HG03565 (cell line): Measurements from ENCODE around the gene PPM1J.
A peak's percentile ranks its signal among the peaks of the same experiment; 100 is the strongest.

ENCODE experiments used
- ATAC-seq: cut with Tn5 transposase; IDR thresholded peaks from one replicate; pipeline ENCODE4 v1.9.1; 2021; ENCODE audit warnings: mild to moderate bottlenecking, moderate library complexity; ENCODE audit not compliant: unreplicated experiment

The PPM1J gene

DNA sequence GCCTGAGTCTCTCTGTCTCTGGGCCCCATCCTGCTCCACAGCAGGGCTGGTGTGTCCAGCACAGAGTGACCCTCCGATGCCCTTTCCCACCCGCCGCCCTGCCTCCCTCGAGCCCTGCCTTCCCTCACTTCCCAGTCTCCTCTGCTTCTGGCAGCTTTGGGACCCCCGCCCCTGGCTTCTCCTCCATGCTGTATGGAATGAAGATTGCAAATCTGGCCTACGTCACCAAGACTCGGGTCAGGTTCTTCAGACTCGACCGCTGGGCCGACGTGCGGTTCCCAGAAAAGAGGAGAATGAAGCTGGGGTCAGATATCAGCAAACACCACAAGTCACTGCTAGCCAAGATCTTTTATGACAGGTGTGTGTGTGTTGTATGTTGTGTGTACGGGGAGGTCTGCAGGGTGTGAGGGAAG is 26.3 kb downstream of the PPM1J start:
- ATAC-seq, result no peak

DNA sequence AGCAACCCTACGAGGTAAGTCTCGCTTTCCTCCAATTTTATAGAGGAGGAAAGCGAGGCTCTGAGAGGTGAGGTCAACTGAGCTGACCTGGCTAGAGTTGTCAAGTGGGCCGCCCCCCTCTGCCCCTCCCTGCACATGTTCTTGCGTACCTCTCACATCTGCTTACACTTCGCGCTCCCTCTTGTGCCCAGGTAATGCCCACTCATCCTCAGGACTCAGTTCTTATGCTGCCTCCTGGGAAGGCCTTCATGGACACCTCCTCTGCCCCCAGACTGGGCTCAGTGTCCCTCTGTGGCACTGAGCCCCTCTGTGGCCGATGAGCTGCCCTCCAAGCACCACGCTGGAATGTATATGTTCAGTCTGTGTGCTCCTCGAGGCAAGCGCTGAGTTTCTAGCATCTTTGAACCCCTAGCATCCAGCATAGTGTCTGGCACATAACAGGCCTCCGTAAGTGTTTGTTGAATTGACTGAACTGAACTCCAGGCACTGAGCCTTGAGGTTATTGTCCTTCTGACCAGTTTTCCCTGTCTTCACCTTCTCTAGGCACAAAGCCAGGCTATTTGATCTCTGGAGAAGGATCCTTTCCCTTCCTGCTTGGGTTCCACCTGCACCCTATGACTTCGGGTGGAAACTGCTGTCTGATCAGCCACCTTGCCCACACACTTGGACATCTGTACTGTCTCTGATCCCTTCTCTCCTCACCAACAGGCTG is 27.2 kb downstream of the PPM1J start:
- ATAC-seq, result no peak

DNA sequence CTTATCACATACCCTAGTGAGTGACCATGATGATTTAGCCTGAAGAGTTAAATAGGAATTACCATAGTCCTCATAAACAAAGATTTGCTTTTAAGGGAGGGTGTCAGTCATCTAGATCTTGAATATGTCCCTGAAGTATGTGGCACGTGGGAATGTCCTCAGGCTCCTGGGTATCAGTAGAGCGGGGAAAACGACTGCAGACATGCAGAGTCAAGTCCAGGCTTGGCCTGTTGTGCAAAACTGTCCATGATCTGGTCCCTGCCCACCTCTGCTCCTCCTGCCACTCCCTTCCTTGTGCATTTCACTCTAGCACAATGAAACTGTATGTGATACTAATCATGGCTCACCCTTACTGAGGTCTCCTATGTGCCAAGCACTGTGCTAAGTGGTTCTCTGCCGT is 27.8 kb downstream of the PPM1J start:
- no peak for ATAC-seq

DNA sequence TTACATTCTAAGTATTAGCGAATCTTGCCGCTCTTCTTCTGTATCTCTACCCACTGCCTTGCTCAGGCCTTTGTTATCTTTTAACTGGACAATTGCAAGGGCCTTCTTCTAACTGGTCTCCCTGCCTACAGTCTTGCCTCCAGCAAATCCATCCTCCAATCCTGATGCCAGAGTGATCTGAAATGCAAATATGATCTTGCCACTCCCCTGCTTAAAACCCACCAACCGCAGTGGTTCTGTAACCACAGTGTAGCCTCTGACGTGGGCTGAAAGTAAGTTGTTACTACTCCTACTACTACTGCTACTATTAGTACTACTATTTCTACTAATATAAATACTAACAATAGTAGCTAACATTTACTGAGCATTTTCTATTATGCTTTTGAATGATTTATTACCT is 28.3 kb downstream of the PPM1J start:
- ATAC-seq, result no peak

DNA sequence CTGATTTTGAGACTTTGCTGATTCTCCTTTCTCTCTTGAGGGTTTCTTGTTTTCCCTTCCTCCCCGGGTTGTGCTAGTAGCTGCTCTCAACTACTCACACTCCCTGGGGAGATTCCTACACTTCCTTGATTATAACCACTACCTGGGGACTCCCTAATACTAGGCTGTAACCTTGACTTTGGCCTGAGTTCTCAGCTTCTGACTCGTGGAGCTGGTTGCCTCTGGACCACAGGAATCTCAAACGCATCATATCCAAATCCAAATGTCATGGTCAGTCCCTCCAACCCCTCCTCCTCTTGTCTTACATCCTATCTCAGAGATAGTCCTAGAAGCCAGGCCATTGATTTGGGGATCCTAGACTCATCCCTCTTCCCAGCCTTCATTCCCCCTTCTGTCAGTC is 28.7 kb downstream of the PPM1J start:
- no peak for ATAC-seq

DNA sequence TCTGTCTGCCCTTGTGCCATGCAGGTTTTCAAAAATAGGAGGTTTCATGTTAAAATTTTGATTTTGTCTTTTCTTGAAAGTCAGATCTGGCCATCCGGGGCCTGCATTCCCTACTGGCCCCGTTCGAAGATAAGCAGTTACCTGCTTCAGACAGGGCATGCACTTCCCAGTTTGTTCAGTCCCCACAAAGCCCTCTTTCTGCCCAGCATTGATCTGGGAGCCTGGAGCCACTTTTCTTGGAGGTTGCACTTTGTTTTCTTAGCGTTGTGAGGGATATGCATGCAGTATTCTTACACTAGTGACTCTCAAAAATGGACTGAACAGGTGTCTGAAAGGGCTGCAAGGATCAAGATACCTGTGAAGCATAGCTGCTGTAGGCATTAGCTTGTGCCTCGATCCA is 29.2 kb downstream of the PPM1J start:
- no peak for ATAC-seq

DNA sequence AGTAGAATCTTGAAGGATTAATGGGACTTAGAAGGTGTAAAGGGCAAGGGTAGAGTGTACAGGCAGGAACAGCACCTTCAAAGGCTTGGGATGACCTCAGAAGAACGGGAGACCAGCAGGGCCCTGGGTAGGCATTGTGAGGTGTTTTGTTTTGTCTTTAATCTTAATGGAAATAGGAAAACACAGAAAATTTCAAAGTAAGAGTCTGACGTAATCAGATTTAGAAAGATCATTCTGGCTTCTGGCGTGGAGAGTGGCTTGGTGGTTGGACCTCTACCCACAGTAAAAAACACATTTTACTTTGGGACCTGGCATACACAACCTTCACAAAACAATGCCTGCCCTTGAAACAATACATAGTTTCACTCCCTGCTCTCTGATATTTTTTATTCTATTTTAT is 36.5 kb downstream of the PPM1J start:
- no peak for ATAC-seq

DNA sequence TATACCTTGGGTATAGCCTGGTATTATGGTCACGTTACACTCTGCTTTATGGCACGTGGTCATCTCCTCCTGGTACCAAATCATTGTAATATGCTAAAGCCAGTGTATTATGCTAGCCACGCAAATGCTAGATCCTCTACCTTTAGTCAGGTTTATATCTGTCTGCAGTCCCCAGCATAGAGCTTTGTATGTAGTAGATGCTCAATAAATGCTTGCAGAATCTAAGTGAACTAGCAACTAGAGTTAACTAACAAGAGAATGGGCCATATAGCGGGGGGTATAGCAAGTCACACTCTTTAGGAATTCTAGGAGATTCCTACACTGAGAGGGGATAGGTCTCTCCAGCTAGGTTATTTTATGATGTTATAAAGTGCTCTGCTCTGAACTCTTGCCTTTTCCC is 37.6 kb downstream of the PPM1J start:
- no peak for ATAC-seq

DNA sequence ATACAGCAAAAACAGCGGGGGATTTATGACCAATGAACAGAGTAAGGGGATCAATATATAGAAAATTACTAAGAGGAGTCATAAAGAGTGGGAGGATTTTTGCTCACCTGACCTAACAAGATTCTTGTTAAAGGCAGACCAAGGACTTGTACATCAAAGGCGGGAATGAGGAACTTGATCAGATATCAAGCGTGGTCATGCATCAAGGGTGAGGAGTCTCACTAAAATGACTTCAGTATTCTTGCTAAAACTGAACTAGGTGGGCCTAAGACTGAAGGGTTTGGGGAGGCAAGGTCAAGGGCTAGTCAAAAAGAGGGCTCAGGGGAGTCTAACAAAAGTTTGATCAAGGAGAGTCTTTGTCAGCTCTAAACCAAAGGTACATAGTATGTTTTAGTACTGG is 38.6 kb downstream of the PPM1J start:
- ATAC-seq, result no peak

DNA sequence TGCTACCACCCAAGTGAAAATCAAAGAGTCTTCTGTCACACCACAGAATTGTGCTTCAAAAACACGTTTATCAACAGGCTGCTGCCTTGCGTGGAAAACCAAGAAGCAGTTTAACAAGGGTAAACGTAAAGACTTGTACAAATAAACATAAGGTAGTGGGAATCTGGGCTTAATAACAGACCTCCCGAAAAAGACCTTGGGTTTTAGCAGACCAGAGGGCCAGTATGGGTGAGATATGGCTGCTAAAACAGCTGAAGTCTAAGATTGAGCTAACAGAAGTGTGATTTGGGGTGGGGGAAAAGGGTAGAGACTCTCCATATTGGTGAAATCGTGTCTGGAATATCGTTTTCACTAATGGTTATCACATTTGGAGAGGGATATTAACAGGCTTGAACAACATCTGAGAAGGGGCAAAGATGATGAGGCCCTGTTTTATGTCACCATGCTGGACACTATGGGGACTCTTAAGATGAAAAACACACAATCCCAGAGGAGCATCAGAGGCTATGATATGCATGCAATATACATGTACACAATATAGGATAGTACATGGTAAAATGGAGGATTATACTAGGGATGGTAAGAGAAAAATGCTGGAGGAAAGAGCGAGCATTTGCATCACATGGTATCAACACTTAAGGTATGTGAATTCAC is 39.3 kb downstream of the PPM1J start:
- ATAC-seq, result no peak

DNA sequence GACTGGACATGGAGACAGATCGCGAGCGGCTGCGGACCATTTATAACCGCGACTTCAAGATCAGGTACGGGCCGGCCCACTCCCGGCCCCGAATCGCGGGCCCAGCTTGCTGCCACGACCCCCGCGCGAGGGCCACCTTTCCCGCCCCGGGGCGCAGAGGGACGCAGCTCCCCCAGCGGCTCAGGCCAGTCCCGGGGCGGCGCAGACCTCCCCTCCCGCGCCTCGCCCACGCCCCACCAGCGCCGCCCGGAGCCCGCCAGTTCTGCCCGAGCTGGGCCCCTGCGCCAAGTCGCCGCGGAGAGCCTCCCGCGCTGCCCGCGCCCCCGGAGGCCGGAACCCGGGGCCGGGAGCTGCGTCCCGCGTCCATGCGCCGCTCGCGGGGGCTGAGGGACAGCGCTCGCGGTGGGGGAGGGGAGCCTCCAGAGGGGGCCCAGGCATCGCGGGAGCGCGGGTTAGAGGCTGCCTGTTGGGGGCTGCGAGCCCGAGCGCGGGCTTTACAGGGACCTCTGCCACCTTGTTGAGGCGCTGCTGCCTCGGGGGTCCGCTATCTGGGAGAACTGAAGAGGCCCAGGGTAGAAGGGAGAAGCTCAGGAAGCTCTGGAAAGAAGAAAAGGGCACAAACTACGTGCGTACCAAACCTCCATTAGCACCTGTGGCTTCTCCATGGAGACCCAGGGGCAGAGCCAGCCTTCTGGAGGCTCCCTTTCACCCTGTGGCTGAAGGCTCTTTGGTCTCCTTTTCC is 40.0 kb downstream of the PPM1J start:
- peak; percentile 16 for ATAC-seq

DNA sequence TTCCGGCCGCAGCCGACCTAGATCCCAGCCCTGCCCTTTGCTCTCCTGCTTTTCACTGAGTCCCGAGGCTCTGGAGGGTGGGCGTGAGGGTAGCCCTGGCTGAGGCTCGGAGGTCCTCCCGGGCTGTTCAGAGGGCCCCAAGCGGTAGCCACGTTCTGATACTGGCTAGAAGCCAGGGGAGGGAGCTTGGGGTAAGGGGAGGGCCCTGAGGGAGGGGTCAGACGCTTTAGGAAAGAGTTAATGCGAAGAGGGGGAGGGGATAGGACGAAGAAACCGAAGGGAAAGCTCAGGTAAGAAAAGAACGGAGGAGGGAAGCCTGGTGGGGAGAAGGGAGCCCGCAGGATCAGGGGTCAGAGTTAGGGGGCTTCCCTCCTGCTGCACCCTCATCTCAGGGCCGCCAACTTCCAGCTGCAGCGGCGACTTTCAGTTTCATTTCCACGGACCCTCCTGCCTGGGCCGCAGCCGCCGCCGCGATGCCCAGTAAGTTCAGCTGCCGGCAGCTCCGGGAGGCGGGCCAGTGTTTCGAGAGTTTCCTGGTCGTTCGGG is 40.6 kb downstream of the PPM1J start, which contains the start of gene MOV10:
TSS of gene MOV10 (plus strand) at position 220 of the 546 bp plus-strand sequence. CDS start at position 474, 254 bp downstream.
- peak; percentile 36 for ATAC-seq

DNA sequence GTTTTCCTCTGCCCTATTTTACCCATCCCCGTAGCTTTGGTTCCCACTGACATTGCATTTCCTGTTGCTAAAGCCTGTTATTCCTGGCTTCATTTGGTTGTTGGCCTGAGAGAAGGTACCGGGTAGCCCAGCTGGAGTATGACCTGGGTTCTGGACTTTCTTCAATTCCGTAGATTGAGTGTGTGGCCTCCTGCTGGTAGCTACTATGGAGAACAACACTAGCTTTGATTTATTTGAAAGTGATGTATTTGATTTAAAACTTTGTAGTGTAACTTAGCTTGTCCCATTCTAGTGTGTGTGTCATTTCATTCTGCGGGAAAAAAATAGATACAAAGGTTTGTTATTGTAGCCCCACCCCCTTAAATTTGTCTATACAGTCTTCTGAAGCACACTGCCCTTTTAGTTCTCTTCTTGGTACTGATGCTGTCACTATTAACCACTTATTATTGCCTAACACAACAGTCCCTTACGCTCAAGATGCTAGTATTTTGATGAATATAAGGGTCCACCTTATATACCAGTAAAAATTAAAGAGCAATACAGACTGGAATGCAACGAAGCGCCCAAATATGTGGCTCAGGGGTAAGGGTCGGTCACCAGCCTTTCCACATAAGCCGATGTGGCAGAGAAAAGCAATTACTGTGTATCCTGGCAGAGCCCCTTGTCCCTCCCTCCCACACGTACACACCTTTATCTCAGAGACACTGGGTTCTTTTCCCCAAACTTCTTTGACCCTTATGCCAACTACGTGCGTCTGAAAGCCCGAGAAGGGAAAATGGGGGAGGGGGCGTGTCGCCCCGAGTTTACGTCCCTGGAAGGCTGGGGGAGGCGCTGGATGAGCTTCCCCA is 41.3 kb downstream of the PPM1J start:
- ATAC-seq, result no peak

DNA sequence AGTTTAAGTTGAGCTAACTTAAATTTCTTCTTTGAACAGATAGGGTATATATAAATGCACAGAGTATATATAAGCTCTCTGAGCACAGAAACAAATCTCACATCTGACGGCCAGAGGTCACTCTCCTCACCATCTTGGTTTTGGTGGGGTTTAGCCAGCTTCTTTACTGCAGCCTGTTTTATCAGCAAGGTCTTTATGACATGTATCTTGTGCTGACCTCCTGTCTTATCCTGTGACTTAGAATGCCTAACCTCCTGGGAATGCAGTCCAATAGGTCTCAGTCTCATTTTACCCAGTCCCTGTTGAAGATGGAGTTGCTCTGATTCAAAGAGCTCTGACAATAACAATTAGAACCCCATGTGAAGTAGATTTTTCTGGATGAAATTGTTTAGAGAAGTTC is 42.3 kb downstream of the PPM1J start:
- ATAC-seq, result no peak

DNA sequence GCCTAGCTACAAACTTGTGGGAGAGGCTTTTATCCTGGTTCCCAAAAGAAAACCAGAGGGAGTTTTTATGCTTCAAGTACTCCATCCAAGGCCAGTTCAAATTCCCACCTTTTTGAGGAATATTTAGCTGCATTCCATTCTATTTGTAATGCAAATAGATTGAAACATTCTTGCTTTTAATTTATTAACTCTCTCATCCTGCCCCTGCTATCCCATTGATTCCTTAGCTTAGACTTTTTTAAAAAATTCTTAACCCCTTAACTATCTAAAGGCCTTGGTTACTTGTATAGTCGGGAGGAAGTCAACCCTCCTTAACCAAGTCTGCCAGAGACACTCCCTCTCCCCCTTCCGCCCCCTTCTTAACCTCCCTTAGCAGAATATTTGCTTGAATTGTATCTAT is 43.1 kb downstream of the PPM1J start:
- ATAC-seq, result no peak

DNA sequence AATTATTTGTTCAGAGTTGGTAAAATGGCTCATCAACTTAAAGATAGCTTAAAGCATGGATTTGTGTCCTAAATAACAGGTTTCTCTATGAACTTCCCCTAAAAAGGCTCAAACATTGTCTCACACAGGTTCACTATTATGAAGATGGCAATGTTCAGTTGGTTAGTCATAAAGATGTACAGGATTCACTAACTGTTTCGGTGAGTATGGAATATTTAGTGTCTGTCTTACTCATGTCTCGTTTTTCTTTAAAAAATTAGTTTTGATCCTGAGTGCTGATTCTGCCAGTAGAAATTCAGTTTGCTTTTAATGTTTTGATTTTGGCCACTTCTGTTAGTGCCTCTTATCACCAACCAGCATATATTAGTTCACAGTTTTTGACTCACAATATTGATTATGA is 48.2 kb downstream of the PPM1J start:
- ATAC-seq, result no peak

DNA sequence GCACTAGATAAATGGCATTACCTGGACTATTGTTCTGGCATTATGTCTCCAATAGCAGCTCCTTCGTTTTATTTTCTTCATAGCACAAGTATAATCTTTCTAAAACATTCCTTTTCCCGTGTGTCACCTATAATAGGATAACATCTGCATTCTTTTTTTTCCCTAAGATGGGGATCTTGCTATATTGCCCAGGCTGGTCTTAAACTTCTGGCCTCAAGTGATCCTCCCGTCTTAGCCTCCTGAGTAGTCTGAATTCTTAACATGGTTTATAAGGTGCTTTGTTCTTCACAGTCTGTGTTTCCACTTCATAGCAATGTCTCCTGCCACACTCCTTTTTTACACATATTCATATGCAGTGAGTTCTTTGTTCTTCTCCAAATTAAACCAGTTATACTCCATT is 49.3 kb downstream of the PPM1J start:
- ATAC-seq, result no peak
